ENCODE measurements around the gene CASZ1.

The CASZ1 gene

GRCh38 chr1:10615332-10615731, 181.1 kb downstream of the CASZ1 start:
- Histone ChIP-seq H2AFZ (ENCODE audit: low read depth, low read length) (no peak overlapping the region), H3K4me3 (ENCODE audit: low read depth in 1 of 2, low read length in 2 of 2) (no peak overlapping the region), H3K27ac (ENCODE audit: low read length) (no peak overlapping the region), H3K79me2 (ENCODE audit: insufficient read depth, low read length) (no peaks in the 10 kb centered on the region), H3K4me2 (ENCODE audit: insufficient read depth, low read length) (no peak overlapping the region), H3K4me1 (ENCODE audit: insufficient read depth, low read length) (no peaks in the 10 kb centered on the region), H3K27me3 (ENCODE audit: insufficient read depth, low read length, poor library complexity) (no peaks in the 10 kb centered on the region), H4K20me1 (ENCODE audit: insufficient read depth, low read length) (peaks cover 16% of the 10 kb centered on the region), H3K9me3 (ENCODE audit: insufficient read depth, low read length, severe bottlenecking) (no peaks in the 10 kb centered on the region), H3K36me3 (ENCODE audit: insufficient read depth, low read length) (0 out of 2 replicates have a peak, but pooled peaks cover 3% of the 10 kb centered on the region), H3K9ac (ENCODE audit: low read depth, low read length) (no peak overlapping the region)
- DNase-seq = no peak
- no peak for ATAC-seq (ENCODE audit: insufficient read depth, low read depth)
- TF ChIP-seq, protein P1, sequence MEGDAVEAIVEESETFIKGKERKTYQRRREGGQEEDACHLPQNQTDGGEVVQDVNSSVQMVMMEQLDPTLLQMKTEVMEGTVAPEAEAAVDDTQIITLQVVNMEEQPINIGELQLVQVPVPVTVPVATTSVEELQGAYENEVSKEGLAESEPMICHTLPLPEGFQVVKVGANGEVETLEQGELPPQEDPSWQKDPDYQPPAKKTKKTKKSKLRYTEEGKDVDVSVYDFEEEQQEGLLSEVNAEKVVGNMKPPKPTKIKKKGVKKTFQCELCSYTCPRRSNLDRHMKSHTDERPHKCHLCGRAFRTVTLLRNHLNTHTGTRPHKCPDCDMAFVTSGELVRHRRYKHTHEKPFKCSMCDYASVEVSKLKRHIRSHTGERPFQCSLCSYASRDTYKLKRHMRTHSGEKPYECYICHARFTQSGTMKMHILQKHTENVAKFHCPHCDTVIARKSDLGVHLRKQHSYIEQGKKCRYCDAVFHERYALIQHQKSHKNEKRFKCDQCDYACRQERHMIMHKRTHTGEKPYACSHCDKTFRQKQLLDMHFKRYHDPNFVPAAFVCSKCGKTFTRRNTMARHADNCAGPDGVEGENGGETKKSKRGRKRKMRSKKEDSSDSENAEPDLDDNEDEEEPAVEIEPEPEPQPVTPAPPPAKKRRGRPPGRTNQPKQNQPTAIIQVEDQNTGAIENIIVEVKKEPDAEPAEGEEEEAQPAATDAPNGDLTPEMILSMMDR (IDR thresholded peaks at IDR 0.05; ENCODE audit: borderline replicate concordance, extremely low read depth, low read length, poor library complexity, severe bottlenecking) = no peak
- no peak for TF ChIP-seq EZH2 (IDR thresholded peaks at IDR 0.05; ENCODE audit: borderline replicate concordance, low read depth, low read length, severe bottlenecking)

GRCh38 chr1:10614377-10615225, 181.8 kb downstream of the CASZ1 start:
- Histone ChIP-seq H3K9ac (ENCODE audit: low read depth, low read length) (no peak overlapping the region), H4K20me1 (ENCODE audit: insufficient read depth, low read length) (peaks cover 16% of the 10 kb centered on the region), H3K27me3 (ENCODE audit: insufficient read depth, low read length, poor library complexity) (no peaks in the 10 kb centered on the region), H3K79me2 (ENCODE audit: insufficient read depth, low read length) (no peaks in the 10 kb centered on the region), H3K9me3 (ENCODE audit: insufficient read depth, low read length, severe bottlenecking) (no peaks in the 10 kb centered on the region), H3K4me3 (ENCODE audit: low read depth in 1 of 2, low read length in 2 of 2) (no peak overlapping the region), H3K36me3 (ENCODE audit: insufficient read depth, low read length) (0 out of 2 replicates have a peak, but pooled peaks cover 3% of the 10 kb centered on the region), H3K4me2 (ENCODE audit: insufficient read depth, low read length) (no peak overlapping the region), H3K4me1 (ENCODE audit: insufficient read depth, low read length) (no peaks in the 10 kb centered on the region), H2AFZ (ENCODE audit: low read depth, low read length) (no peak overlapping the region), H3K27ac (ENCODE audit: low read length) (no peak overlapping the region)
- DNase-seq (no peak), ATAC-seq (ENCODE audit: insufficient read depth, low read depth) (no peak)
- TF ChIP-seq, protein P1 (IDR thresholded peaks at IDR 0.05; ENCODE audit: borderline replicate concordance, extremely low read depth, low read length, poor library complexity, severe bottlenecking) = no peak
- no peak for TF ChIP-seq EZH2 (IDR thresholded peaks at IDR 0.05; ENCODE audit: borderline replicate concordance, low read depth, low read length, severe bottlenecking)

- Histone ChIP-seq H3K36me3 (ENCODE audit: insufficient read depth, low read length) (0 out of 2 replicates have a peak, but pooled peaks cover 3% of the 10 kb centered on the region), H2AFZ (ENCODE audit: low read depth, low read length) (no peak overlapping the region), H3K27me3 (ENCODE audit: insufficient read depth, low read length, poor library complexity) (no peaks in the 10 kb centered on the region), H3K79me2 (ENCODE audit: insufficient read depth, low read length) (no peaks in the 10 kb centered on the region), H3K4me1 (ENCODE audit: insufficient read depth, low read length) (no peaks in the 10 kb centered on the region), H4K20me1 (ENCODE audit: insufficient read depth, low read length) (peaks cover 16% of the 10 kb centered on the region), H3K9me3 (ENCODE audit: insufficient read depth, low read length, severe bottlenecking) (no peaks in the 10 kb centered on the region), H3K4me2 (ENCODE audit: insufficient read depth, low read length) (no peak overlapping the region), H3K27ac (ENCODE audit: low read length) (no peak overlapping the region), H3K9ac (ENCODE audit: low read depth, low read length) (no peak overlapping the region), H3K4me3 (ENCODE audit: low read depth in 1 of 2, low read length in 2 of 2) (no peak overlapping the region)
- DNase-seq (no peak), ATAC-seq (ENCODE audit: insufficient read depth, low read depth) (no peak)
- TF ChIP-seq, protein P1 (IDR thresholded peaks at IDR 0.05; ENCODE audit: borderline replicate concordance, extremely low read depth, low read length, poor library complexity, severe bottlenecking) = no peak
- TF ChIP-seq EZH2 (IDR thresholded peaks at IDR 0.05; ENCODE audit: borderline replicate concordance, low read depth, low read length, severe bottlenecking) = no peak
Observed at GRCh38 chr1:10613861-10614260, 182.6 kb downstream of the CASZ1 start.

Measured in DND-41 (cell line).